Medulla oblongata (tissue), 1 donor: ENCODE measurements around the gene FBH1.
"Not testable (repeated sequence)": the region's sequence is repeated elsewhere in the genome, so short reads cannot be mapped to it uniquely, and the experiment has no call there.

Source experiments
- DNase-seq: peaks from one replicate; pipeline ENCODE4 v3.0.0-alpha.2; 2015; ENCODE audit errors: extremely low spot score

FBH1 gene

DNA sequence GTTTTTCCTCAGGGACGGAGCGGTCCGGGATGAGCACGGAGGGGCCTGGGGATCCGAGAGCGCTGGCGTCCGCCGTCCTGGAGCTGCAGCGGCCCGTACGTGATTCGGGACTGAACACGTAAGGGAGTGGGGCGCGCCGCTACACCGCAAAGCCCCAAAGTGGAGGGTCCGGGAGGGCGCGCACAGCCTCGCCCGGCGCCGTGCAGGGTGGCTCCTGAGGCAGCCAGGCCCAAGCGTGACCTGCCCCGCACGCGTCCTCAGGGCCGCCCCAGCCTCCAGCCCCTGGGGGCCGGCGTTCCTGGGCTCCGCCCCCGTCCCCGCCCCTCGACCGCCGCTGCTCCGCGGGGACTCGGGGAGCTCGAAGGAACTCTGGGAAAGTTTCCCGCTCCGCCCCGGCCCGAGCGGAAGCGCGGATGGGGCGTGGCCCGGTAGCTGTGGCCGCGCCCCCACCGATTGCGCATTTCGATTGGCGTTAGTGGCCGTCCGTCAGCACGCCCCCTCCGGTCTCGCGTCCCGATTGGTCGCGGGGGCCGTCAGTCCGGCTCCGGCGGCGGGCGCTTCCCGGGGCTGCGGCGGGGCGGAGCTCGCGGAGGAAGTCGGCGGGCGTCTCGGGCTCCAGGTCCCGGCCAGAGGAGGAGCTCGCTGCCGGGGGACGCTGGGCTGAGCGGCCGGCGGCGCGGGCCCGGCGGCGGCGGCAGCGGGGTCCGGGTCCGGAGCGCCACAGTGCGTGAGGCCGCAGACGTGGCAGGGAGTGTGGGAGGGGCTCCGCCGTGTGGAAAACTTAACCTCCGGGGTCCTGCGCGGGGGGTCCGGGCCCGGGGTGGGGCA is at the start of gene FBH1, which contains the start of gene ANKRD16:
FBH1 (plus strand) TSS at position 620 of the 828 bp plus-strand sequence; CDS start at position 723, 103 bp downstream.
ANKRD16 (minus strand) TSS at position 270 of the 828 bp plus-strand sequence. CDS start 539 bp downstream, outside the sequence.
- peak; percentile 99 for DNase-seq

DNA sequence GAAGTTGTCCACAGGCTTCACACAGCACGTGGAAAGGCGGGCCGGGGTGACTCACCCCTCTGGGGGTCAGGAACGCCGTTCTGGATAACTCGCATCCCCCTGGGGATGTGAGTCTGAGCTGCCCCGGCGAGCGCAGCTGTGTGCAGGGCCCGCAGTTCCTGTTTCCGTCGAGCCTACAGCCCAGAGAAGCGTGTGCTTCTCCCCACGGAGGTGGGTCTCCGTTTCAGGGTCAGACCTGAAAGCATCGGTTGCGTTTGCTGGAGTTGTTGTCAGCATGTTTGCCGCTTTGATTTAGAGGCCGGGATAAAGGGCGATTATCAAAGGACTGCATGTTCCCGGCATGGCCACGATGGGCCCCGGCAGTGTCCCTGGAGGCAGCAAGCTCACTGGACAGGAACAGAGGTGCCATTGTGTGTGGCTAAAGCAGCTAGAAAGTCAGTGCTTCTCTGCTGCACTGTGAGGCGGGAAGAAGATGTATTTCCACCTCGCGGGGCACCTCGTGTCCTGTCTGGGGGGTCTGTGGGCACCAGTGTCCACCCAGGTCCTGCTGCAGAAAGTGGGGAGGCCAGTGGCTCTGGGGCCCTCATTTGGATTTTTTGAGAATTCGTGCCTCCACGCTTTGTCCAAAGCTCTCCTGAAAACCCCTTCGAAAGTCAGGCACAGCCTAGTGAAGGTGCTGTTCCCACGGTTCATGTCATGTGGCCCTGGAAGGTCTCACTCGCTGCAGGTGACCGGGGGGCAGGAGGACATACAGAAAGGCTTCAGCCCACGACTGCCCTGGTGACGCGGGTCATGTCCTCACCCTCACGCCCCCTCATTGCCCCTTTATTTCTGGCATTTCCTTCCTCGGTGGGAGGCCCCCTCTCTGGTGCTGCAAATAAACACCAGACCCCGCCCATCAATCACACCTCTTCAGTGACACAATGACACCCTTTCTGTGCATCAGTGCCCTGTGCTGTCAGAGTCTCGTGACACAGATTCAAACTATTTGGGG is 49.4 kb upstream of the FBH1 start:
- peak; percentile 82 for DNase-seq

DNA sequence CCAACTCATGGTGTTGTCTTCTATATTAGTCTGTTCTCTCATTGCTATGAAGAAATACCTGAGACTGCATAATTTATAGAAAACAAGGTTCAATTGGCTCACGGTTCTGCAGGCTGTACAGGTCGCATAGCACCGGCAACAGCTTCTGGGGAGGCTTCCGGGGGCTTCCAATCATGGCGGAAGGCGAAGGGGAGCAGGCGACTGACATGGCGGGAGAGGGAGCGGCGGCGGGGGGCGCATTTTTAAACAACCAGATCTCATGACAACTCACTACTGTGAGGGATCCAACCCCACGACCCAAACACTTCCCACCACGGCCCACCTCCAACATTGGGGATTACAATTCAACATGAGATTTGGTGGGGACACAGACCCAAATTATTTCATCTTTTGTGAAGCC is 48.1 kb upstream of the FBH1 start:
- DNase-seq = no peak

DNA sequence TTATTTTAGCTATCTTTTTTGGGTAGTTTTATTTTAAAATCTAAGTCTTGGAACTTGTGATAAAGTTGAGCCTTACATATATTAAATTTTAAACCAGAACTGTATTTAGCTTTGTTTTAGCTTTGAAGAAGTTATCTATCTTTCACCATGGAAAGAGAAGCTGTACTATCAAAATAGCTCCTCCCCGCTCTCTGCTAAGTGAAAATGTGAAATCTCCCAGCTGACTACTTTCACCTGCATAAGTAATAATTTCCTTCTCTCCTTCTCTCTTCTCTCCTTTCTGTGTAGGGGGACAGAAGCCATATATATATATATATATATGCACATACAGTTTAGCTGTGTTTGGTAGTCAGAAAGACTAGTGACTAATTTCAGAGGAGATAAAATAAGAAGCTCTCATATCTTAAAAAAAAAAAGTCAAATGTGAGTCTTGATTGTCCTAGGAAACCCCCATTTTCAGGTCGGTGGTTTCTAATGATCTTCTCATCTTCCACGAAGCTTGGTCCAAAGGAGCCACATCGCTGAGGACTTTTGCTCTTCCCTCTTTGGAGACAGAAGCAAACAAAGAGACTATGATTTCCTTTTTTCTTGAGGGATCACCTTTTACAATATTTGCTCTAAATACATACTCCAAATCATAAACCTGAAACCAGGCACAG is 46.2 kb upstream of the FBH1 start:
- DNase-seq = no peak

DNA sequence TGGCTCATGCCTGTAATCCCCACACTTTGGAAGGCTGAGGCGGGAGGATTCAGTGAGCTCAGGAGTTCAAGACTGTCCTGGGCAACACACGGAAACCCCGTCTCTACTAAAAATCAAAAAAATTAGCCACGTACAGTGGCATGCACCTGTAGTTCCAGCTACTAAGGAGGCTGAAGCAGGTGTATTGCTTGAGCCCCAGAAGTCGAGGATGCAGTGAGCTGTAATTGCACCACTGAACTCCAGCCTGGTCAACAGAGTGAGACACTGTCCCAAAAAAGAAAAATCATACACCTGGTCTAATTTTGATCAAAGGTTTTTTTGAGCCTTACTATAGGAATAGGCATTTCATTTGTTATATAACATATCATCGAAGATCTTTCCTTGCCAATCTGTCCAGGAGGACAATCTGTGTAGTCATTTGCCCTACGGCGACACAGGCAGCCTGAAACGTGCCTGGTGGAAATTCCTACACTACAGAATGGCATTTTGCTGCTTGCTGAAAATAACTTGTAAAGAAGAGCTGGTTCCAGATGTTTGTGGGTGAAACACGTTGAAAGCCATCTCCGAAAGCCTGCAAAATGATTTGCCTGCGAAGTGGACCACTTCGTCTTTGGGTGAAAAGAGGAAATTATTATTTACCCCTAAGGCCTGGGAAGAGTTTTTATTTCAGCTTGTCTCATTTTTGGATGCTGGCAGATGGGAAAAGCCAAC is 45.5 kb upstream of the FBH1 start:
- DNase-seq = no peak

DNA sequence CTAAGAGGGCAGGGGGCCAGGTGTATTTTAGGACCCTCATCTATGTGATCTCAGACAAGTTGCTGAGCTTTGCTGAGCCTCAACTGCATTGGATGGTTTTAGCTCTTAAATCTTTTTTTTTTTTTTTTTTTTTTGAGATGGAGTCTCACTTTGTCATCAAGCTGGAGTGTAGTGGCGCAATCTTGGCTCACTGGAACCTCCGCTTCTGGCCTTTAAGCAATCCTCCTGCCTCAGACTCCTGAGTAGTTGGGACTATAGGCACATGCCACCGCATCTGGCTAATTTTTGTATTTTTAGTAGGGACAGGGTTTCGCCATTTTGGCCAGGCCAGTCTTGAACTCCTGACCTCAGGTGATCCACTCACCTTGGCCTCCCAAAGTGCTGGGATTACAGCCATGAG is 43.4 kb upstream of the FBH1 start:
- not testable (repeated sequence) for DNase-seq

DNA sequence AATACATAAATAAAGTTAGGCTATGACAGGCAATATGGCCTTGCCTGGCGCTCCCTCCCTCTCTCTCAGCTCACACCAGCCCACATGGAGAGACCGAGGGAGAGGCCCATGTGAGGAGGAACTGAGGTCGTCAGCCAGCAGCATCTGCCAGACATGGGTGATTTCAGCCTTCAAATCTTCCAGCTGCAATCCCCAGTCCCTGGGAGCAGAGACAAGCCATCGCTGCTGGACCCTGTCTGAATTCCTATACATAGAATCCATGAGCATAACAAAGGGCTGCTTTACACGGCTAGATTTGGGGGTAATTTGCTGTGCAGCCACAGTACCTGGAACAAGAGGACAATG is 35.9 kb upstream of the FBH1 start:
- DNase-seq = no peak

DNA sequence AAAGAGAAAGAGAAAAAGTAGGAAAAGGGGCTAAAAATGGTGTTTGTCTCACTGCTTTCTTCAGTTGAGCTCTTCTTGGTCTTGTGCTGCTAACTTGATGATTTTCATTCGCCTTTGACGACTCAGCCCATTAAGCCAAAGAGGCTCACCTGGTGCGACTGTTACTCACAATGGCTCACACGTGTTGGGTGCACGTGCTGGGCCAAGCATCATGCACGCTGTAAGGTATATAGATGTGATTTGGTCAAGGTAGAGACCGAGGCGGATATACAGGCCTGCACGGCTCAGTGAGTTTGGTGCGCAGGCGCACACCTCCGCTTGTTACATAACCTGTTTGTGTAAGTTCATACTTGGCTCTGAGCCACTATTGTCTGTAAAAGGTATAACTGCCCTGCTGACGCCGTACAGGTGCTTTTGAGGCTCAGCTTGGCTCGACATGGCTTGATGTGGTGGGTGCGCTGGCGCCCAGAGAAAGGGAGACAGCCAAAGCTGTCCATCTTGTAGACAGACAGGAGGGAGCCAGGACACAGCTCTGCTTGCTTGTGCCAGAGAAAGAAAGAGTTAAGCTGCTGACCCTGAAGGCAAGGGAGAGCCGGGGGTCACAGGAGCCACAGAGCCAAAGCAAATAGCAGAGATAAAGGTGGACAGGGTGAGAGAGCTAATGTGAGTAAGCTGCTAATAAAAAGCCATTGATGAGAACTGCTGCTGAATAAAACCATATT is 33.9 kb upstream of the FBH1 start:
- no peak for DNase-seq

DNA sequence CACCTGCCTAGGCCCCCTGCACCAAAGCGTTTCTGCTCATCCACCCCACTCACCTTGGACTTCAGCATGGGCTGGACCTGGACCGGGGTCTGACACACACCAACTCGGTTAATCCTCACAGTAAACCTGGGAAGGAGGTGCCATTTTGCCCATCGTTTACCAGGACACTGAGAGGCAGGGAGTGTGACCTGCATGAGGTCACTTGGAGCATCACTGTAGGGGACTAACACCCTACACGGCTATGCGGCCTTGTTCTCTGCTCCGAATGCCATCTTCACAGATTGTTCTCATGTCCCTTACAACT is 33.4 kb upstream of the FBH1 start:
- DNase-seq = no peak

DNA sequence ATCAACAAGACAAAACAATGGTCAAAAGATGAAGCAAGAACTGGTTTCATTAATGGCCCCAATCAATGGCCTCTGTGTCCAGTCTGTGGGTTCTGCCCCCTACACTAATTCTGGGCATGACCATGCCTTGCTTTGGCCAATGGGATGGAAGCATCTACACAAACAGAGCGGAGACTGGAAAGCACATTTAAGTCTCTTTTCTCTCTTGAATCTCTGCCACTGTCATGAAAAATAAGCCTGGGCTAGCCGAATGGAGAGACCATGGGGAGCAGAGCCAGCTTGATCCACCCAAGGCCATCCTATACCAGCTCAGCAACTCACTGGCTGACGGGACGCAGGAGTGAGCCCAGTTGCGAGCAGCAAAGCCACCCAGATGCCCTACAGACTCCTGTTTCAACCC is 31.2 kb upstream of the FBH1 start:
- peak; percentile 90 for DNase-seq

DNA sequence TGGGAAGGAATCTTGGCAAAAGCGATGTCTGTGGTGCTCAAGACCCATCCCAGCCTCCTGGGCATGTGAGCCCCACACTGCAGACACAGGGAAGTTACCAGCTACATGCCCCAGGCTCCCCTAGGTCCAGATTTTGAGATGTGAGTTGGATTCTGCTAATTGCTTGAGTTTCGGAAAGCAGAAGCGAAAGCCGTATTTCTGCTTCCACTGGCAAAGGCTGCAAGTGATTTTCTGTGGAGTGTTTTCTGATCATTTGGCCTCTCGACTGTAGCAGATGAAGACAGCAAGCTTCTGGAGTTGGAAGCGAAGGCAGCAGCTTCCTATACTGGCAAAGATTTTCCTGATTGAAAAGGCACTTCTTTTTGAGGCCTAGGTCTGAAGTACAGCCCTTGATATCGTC is 30.0 kb upstream of the FBH1 start:
- peak; percentile 66 for DNase-seq

DNA sequence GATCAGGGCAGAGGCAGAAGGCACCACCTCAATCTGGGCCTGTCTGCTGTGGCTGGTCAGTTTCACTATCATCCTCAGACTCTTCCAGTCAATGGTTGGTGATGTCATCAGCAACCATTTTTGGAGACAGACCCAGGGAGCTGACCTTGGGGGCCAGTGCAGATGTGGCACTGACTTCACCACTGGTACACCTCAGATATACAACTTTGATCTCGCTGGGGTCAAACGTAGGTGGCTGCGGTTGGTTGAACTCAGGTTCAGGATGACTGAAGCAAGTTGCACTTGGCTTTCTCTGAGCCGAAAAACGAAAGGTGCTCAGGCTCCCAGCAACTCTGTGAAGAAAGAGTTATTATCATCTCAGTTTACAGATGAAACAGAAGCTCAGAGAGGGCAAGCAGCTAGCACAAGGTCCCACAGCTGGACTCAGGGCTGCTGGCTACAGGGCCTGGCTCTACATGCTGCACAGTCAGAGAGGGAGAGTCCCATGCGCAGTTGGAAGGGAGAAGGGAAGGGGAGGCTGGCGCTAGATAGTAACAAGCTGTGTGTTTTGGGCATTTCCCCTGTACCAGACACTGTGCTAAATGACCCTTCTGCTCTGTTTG is 27.6 kb upstream of the FBH1 start:
- DNase-seq = no peak

DNA sequence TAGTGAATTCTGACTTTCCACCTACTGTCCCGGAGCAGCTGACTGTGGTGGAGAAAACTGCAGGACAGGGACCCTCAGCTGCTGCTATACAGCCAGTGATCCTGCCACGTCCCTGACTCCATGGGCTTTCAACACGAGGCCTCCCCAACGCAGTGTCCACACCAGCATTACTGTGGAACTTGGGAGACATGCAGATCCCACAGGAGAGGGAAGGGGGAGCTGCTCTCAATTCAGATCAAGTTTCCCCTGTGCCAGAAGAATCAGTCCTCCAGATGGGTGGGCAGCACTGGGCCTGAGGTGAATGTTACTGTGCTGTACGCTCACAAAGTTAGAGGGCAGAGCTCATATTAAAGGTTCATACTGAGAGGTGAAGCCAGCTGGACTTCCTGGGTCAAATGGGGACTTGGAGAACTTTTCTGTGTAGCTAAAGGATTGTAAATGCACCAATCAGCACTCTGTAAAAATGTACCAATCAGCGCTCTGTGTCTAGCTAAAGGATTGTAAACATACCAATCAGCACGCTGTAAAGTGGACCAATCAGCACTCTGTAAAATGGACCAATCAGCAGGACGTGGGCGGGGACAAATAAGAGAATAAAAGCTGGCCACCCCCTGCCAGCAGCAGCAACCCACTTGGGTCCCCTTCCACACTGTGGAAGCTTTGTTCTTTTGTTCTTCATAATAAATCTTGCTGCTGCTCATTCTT is 26.9 kb upstream of the FBH1 start:
- DNase-seq = not testable (repeated sequence)

DNA sequence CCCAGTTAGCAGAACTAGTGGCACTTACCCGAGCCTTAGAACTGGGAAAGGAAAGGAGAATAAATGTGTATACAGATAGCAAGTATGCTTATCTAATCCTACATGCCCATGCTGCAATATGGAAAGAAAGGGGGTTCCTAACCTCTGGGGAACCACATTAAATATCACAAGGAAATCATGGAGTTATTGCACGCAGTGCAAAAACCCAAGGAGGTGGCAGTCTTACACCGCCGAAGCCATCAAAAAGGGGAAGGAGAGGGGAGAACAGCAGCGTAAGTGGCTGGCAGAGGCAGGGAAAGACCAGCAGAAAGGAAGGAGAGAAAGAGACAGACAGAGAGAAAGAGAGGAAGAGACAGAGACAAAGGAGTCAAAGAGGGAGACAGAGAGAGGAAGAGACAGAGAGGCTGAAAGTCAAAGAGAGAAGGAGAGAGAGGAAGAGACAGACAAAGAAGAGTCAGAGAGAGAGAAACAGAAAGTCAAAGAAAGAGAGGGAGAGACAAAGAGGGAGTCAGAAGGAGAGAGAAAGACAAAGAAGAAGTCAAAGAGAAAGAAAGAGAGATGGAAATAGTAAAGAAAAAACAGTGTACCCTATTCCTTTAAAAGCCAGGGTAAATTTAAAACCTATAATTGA is 23.5 kb upstream of the FBH1 start:
- DNase-seq = not testable (repeated sequence)

DNA sequence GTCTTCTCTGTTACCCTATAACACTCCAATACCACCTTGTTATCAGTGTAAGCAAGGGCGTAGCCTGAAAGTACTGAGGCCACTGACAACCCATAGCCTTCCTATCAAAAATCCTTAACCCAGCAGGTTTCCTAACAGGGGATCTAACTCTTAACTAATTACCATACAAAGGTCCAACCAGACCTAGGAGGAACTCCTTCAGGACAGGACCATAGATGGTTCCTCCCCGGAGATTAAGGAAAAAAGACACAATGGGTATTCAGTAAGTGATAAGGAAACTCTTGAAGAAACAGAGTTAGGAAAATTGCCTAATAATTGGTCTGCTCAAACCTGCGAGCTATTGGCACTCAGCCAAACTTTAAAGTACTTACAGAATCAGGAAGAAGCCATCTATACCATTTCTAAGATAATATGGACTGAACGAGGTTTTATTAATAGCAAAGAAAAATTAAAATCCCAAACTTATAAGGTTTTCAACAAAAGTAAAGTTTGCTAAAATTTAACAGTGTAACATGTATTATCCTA is 22.9 kb upstream of the FBH1 start:
- not testable (repeated sequence) for DNase-seq

DNA sequence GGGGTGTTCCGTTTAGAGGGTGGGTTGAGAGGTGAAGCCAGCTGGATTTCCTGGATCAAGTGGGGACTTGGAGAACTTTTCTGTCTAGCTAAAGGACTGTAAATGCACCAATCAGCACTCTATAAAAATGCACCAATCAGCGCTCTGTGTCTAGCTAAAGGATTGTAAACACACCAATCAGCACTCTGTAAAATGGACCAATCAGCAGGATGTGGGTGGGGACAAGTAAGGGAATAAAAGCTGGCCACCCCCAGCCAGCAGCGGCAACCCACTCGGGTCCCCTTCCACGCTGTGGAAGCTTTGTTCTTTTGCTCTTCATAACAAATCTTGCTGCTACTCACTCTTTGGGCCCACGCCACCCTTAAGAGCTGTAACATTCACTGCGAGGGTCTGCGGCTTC is 21.7 kb upstream of the FBH1 start:
- not testable (repeated sequence) for DNase-seq

DNA sequence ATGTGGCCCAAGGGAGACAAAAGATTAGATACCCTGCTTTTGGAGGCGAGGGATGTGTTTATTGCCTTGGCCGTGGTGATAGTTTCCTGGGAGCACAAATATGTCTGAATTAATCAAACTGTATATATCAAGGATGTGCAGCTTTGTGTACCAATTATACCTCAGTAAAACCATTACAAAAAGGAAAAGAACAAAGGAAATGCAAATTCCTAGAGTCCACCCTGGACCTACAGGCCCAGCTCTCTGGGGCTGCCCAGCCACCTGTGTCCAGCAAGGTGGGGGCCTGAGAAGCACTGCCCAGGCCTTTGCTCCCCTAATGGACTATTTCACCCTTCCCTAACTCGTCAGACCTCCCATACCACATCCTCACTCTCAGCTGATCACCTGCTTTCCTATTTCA is 20.9 kb upstream of the FBH1 start:
- DNase-seq = no peak

DNA sequence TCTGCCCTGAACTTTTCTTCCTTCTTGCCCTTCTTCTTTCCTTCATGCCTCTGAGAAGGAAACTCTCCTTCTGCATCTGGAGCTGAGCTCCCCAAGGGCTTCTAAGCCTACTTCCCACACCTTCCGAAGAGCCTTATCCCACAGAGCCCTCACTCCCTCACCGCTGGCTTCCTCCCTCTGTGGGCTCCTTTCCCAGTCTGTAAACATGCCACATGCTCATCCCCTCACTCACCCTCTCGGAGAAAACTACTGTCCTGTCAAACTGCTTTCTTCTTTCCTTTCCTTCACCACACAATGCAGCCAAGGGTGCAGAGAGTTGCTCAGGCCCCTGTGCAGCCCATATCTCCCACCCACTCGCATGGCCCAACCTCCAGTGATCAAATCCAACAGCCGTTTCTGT is 18.4 kb upstream of the FBH1 start:
- DNase-seq = no peak

DNA sequence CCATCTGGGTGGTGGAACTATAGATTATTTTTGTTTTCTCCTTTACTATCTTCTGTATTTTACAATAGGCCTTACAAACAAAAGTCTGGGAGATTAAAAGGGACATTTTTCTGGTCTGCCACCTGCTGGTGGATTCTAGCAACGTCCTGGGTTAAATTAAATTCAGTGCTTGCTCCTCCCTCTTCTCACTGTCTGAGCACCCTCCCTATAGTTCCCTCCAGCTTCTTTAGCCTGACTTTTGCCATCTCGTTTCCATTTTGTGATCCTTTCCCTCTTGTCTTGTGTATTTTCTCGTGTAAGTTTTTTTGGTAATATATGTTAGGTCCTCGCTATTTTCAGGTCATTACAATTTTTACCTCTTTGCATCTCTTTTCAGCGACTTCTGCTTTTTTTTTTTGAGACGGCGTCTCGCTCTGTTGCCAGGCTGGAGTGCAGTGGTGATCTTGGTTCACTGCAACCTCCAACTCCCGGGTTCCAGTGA is 16.5 kb upstream of the FBH1 start:
- DNase-seq = peak; percentile 92
